Neuronal stem cell (in vitro differentiated cells): ENCODE results near the gene C1QTNF1.

Source experiments
- DNase-seq: peaks from one replicate; pipeline ENCODE4 v3.0.0-alpha.2; 2013; ENCODE audit warnings: low spot score
- H2AFZ ChIP-seq: one replicate; pipeline ENCODE4 v1.6.1; 2013; ENCODE audit warnings: mild to moderate bottlenecking, low read length, inconsistent platforms
- H2AK5ac ChIP-seq: 2 replicates; pipeline ENCODE4 v1.6.1; 2013; ENCODE audit warnings: low read depth, mild to moderate bottlenecking, inconsistent platforms, low read length, moderate library complexity, mixed read lengths
- H2BK120ac ChIP-seq: 2 replicates; pipeline ENCODE4 v1.6.1; 2013; ENCODE audit warnings: low read depth, mild to moderate bottlenecking, inconsistent platforms, low read length, moderate library complexity, mixed read lengths
- H2BK12ac ChIP-seq: one replicate; pipeline ENCODE4 v1.6.1; 2013; ENCODE audit warnings: low read length, inconsistent platforms
- H2BK15ac ChIP-seq: 2 replicates; pipeline ENCODE4 v1.6.1; 2013; ENCODE audit warnings: mild to moderate bottlenecking, low read length, inconsistent platforms, mixed read lengths
- H2BK5ac ChIP-seq: one replicate; pipeline ENCODE4 v1.6.1; 2013; ENCODE audit warnings: inconsistent platforms, mild to moderate bottlenecking, low read length, moderate library complexity
- H3K14ac ChIP-seq: one replicate; pipeline ENCODE4 v1.6.1; 2013; ENCODE audit warnings: low read length, inconsistent platforms
- H3K18ac ChIP-seq: 2 replicates; pipeline ENCODE4 v1.6.1; 2013; ENCODE audit warnings: low read length, inconsistent platforms
- H3K23ac ChIP-seq: 2 replicates; pipeline ENCODE4 v1.6.1; 2013; ENCODE audit warnings: low read depth, mild to moderate bottlenecking, mixed read lengths, low read length, inconsistent platforms; ENCODE audit not compliant: poor library complexity
- H3K27ac ChIP-seq: replicated peaks from 3 replicates; pipeline ENCODE4 v1.5.1; 2013; ENCODE audit warnings: low read length, inconsistent platforms
- H3K27me3 ChIP-seq, 3 experiments: 2 replicates each; pipeline ENCODE4 v1.6.1; 2013; ENCODE audit warnings: low read length in 3 of 3, mild to moderate bottlenecking in 2 of 3, inconsistent platforms in 1 of 3, low read depth in 1 of 3, mixed read lengths in 1 of 3, moderate library complexity in 1 of 3; ENCODE audit not compliant: control insufficient read depth in 3 of 3, insufficient read depth in 3 of 3
- H3K36me3 ChIP-seq, 2 donors: replicated peaks in 1 of 2; 2 replicates each; pipeline ENCODE4 v1.6.1; 2013; ENCODE audit warnings: low read length in 2 of 2; ENCODE audit not compliant: control insufficient read depth in 2 of 2, insufficient read depth in 2 of 2
- H3K4ac ChIP-seq: 2 replicates; pipeline ENCODE4 v1.6.1; 2013; ENCODE audit warnings: inconsistent platforms, mild to moderate bottlenecking, low read length, moderate library complexity
- H3K4me1 ChIP-seq, 2 donors: 1 replicate in 1 of 2; 2 replicates in 1 of 2; pipeline ENCODE4 v1.6.1; 2013; ENCODE audit warnings: low read length in 2 of 2, low read depth in 1 of 2; ENCODE audit not compliant: control insufficient read depth in 2 of 2, insufficient read depth in 1 of 2
- H3K4me2 ChIP-seq: one replicate; pipeline ENCODE4 v1.6.1; 2013; ENCODE audit warnings: mild to moderate bottlenecking, low read length, inconsistent platforms; ENCODE audit not compliant: insufficient read depth, poor library complexity, severe bottlenecking
- H3K4me3 ChIP-seq, 2 donors: 2 replicates each; pipeline ENCODE4 v1.5.1; 2013; ENCODE audit warnings: low read length in 2 of 2, mild to moderate bottlenecking in 2 of 2, inconsistent platforms in 1 of 2, moderate library complexity in 1 of 2
- H3K79me1 ChIP-seq: one replicate; pipeline ENCODE4 v1.6.1; 2013; ENCODE audit warnings: low read depth, mild to moderate bottlenecking, inconsistent platforms, low read length, moderate library complexity
- H3K9ac ChIP-seq: one replicate; pipeline ENCODE4 v1.6.1; 2013; ENCODE audit warnings: mild to moderate bottlenecking, low read depth, low read length, inconsistent platforms; ENCODE audit not compliant: poor library complexity
- H3K9me3 ChIP-seq, 2 donors: replicated peaks in 1 of 2; 2 replicates each; pipeline versions ENCODE3 to v1.6.1; 2013; ENCODE audit warnings: low read length in 2 of 2, mild to moderate bottlenecking in 2 of 2, inconsistent platforms in 1 of 2, low read depth in 1 of 2, mixed read lengths in 1 of 2, moderate library complexity in 1 of 2; ENCODE audit not compliant: control insufficient read depth in 2 of 2, insufficient read depth in 1 of 2
- H4K8ac ChIP-seq: one replicate; pipeline ENCODE4 v1.6.1; 2013; ENCODE audit warnings: low read depth, mild to moderate bottlenecking, inconsistent platforms, low read length, moderate library complexity
- H4K91ac ChIP-seq: one replicate; pipeline ENCODE4 v1.6.1; 2013; ENCODE audit warnings: low read length, low read depth, mild to moderate bottlenecking, inconsistent platforms; ENCODE audit not compliant: poor library complexity
- WGBS, 2 donors: extraction: QIAGEN DNeasy Blood & Tissue Kit; methylation state at CpG; one replicate each; pipeline ENCODE4 v1.1.7; 2013; ENCODE audit warnings: missing lambda C conversion rate in 2 of 2, mixed read lengths in 1 of 2; ENCODE audit not compliant: insufficient read length in 2 of 2, insufficient replicate concordance in 1 of 2; ENCODE audit errors: extremely low coverage in 2 of 2; 5-methylcytosine and 5-hydroxymethylcytosine counted together

Gene C1QTNF1

GRCh38 chr17:79085921-79086551, 62.1 kb downstream of the C1QTNF1 start:
- Histone ChIP-seq H3K36me3 (peaks cover 28 to 35% of the 10 kb centered on the region in 2 donors), H3K4me1 (no peaks in the 10 kb centered on the region), H3K4me2 (no peak overlapping the region), H3K79me1 (peaks cover 6% of the 10 kb centered on the region), H3K4me3 (no peak overlapping the region), H2BK12ac (no peak overlapping the region), H3K14ac (no peak overlapping the region), H2BK120ac (no peak overlapping the region), H3K27me3 (no peaks in the 10 kb centered on the region), H2BK15ac (no peak overlapping the region), H4K91ac (no peak overlapping the region), H4K8ac (no peak overlapping the region), H3K23ac (no peak overlapping the region), H3K4ac (no peak overlapping the region), H3K9me3 (peaks cover 0 to 8% of the 10 kb centered on the region in 2 donors), H2AK5ac (no peak overlapping the region), H3K9ac (no peak overlapping the region), H3K18ac (no peak overlapping the region), H2BK5ac (no peak overlapping the region), H3K27ac (no peak overlapping the region), H2AFZ (no peak overlapping the region)
- no peak for DNase-seq
- no CpG with 5 or more reads among the region's 28 CpGs for WGBS, 2 donors

GRCh38 chr17:79086609-79087427, 62.8 kb downstream of the C1QTNF1 start:
- H2BK12ac ChIP-seq: no peak overlapping the region
- no peak overlapping the region for H2BK5ac ChIP-seq
- no peak overlapping the region for H3K27ac ChIP-seq
- H3K4me2 ChIP-seq: no peak overlapping the region
- H2AFZ ChIP-seq: no peak overlapping the region
- H4K8ac ChIP-seq: no peak overlapping the region
- no CpG with 5 or more reads among the region's 33 CpGs for WGBS, 2 donors
- H3K18ac ChIP-seq: no peak overlapping the region
- no peaks in the 10 kb centered on the region for H3K4me1 ChIP-seq
- H3K14ac ChIP-seq: no peak overlapping the region
- no peak overlapping the region for H2BK15ac ChIP-seq
- H3K9ac ChIP-seq: no peak overlapping the region
- no peak overlapping the region for H3K4ac ChIP-seq
- no peak overlapping the region for H3K4me3 ChIP-seq
- peaks cover 6% of the 10 kb centered on the region for H3K79me1 ChIP-seq
- no peak overlapping the region for H4K91ac ChIP-seq
- no peaks in the 10 kb centered on the region for H3K27me3 ChIP-seq
- no peak for DNase-seq
- no peak overlapping the region for H2BK120ac ChIP-seq
- H3K23ac ChIP-seq: no peak overlapping the region
- H2AK5ac ChIP-seq: no peak overlapping the region
- peaks cover 0 to 5% of the 10 kb centered on the region in 2 donors for H3K9me3 ChIP-seq
- H3K36me3 ChIP-seq: peaks cover 26 to 33% of the 10 kb centered on the region in 2 donors

- H2BK12ac ChIP-seq: no peak overlapping the region
- peaks cover 19 to 27% of the 10 kb centered on the region in 2 donors for H3K36me3 ChIP-seq
- H3K23ac ChIP-seq: no peak overlapping the region
- no peak overlapping the region for H4K91ac ChIP-seq
- peak; percentile 71 for DNase-seq
- no peak overlapping the region for H3K4ac ChIP-seq
- H3K4me2 ChIP-seq: no peak overlapping the region
- H3K79me1 ChIP-seq: peaks cover 6% of the 10 kb centered on the region
- H2AFZ ChIP-seq: no peak overlapping the region
- H2BK5ac ChIP-seq: no peak overlapping the region
- no peaks in the 10 kb centered on the region for H3K27me3 ChIP-seq
- H2AK5ac ChIP-seq: peak overlapping the region; percentile 50
- H2BK120ac ChIP-seq: no peak overlapping the region
- no peak overlapping the region for H3K14ac ChIP-seq
- peaks cover 0 to 2% of the 10 kb centered on the region in 2 donors for H3K4me1 ChIP-seq
- H2BK15ac ChIP-seq: no peak overlapping the region
- no peak overlapping the region for H3K27ac ChIP-seq
- no CpG with 5 or more reads among the region's 12 CpGs for WGBS, 2 donors
- H3K9ac ChIP-seq: no peak overlapping the region
- no peak overlapping the region for H4K8ac ChIP-seq
- H3K18ac ChIP-seq: no peak overlapping the region
- no peaks in the 10 kb centered on the region for H3K9me3 ChIP-seq
- no peak overlapping the region for H3K4me3 ChIP-seq
These were observed 63.6 kb downstream of the C1QTNF1 start for GRCh38 chr17:79087428-79088143.
